Breast epithelium (tissue), 3 donors: ENCODE data around the gene CKB.

Experiments
- POLR2A ChIP-seq: fragments of 450-650 bp; IDR thresholded peaks from one replicate; pipeline ENCODE4 v1.6.1; 2016; ENCODE audit warnings: antibody characterized with exemption, mild to moderate bottlenecking, moderate library complexity
- TF ChIP-seq, protein P1 (sequence below), 3 donors: fragments of 450-650 bp; IDR thresholded peaks; one replicate each; pipeline ENCODE4 v1.5.1; 2016 to 2017; ENCODE audit warnings: antibody characterized with exemption in 3 of 3, mild to moderate bottlenecking in 3 of 3, moderate library complexity in 3 of 3

DNA sequence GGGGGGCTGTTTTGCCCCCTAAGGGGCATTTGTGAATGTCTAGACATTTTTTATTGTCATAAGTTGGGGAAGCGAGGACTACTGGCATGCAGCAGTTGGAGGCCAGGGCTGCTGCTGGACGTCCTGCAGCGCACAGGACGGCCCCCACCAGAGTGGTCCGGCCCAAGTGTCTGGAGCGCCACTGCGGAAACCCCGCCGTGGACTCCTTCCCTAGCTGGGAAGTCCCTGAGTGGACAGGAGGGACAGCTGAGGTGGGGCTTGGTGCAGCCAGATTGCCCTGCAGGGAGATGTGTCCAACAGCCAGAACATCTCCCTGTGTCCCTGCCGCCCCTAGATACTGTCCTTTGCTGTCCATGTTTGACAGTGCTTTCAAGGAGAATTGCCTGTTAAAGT, 5.5 kb downstream of the CKB start:
- TF ChIP-seq, protein P1, sequence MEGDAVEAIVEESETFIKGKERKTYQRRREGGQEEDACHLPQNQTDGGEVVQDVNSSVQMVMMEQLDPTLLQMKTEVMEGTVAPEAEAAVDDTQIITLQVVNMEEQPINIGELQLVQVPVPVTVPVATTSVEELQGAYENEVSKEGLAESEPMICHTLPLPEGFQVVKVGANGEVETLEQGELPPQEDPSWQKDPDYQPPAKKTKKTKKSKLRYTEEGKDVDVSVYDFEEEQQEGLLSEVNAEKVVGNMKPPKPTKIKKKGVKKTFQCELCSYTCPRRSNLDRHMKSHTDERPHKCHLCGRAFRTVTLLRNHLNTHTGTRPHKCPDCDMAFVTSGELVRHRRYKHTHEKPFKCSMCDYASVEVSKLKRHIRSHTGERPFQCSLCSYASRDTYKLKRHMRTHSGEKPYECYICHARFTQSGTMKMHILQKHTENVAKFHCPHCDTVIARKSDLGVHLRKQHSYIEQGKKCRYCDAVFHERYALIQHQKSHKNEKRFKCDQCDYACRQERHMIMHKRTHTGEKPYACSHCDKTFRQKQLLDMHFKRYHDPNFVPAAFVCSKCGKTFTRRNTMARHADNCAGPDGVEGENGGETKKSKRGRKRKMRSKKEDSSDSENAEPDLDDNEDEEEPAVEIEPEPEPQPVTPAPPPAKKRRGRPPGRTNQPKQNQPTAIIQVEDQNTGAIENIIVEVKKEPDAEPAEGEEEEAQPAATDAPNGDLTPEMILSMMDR (IDR thresholded peaks at IDR 0.05) = no peak
- no peak for TF ChIP-seq POLR2A
